Spleen (tissue), 11 donors: ENCODE results near the gene IRGQ. TPM values are rescaled to one million over a fixed set of nuclear protein-coding genes. Genes with fewer than 3 reads are reported as not detected.

Experiments
- DNase-seq: peaks from one replicate; pipeline ENCODE4 v3.0.0-alpha.2; 2020
- H3K27ac ChIP-seq, 8 donors: fragments of 200-600 bp; sonication (generic) in 7 of 8; 1 replicate in 4 of 8; 2 replicates in 4 of 8; pipeline versions ENCODE4 v1.5.0 to v1.8.0; 2016 to 2021; ENCODE audit warnings: inconsistent platforms in 4 of 8, mild to moderate bottlenecking in 4 of 8, moderate library complexity in 1 of 8
- H3K27me3 ChIP-seq, 7 donors: fragments of 200-600 bp; sonication (generic) in 6 of 7; replicated peaks in 1 of 7; 1 replicate in 4 of 7; 2 replicates in 3 of 7; pipeline versions ENCODE4 v1.5.0 to v1.8.0; 2016 to 2021; ENCODE audit warnings: inconsistent platforms in 3 of 7, mild to moderate bottlenecking in 1 of 7
- H3K36me3 ChIP-seq, 6 donors: fragments of 200-600 bp; sonication (generic) in 5 of 6; 1 replicate in 4 of 6; 2 replicates in 2 of 6; pipeline versions ENCODE4 v1.5.0 to v1.8.0; 2016 to 2021; ENCODE audit warnings: inconsistent platforms in 2 of 6
- H3K4me1 ChIP-seq, 6 donors: fragments of 200-600 bp; sonication (generic) in 5 of 6; 1 replicate in 3 of 6; 2 replicates in 3 of 6; pipeline versions ENCODE4 v1.5.0 to v1.8.0; 2016 to 2021; ENCODE audit warnings: inconsistent platforms in 3 of 6
- H3K4me3 ChIP-seq, 8 donors: fragments of 200-600 bp; sonication (generic) in 7 of 8; 1 replicate in 4 of 8; 2 replicates in 4 of 8; pipeline versions ENCODE4 v1.5.0 to v1.8.0; 2016 to 2021; ENCODE audit warnings: inconsistent platforms in 4 of 8, mild to moderate bottlenecking in 4 of 8, moderate library complexity in 2 of 8
- H3K9me3 ChIP-seq, 8 donors: fragments of 200-600 bp; sonication (generic) in 7 of 8; 1 replicate in 4 of 8; 2 replicates in 4 of 8; pipeline versions ENCODE4 v1.5.0 to v1.8.0; 2016 to 2021; ENCODE audit warnings: inconsistent platforms in 4 of 8
- CTCF ChIP-seq, 11 experiments: fragments of 200-600 bp in 7 of 11; fragments of 450-650 bp in 4 of 11; sonication (generic) in 4 of 11; IDR thresholded peaks in 8 of 11; conservative IDR thresholded peaks in 3 of 11; 1 replicate in 7 of 11; 2 replicates in 4 of 11; pipeline versions ENCODE4 v1.4.0 to v1.8.0; 2016 to 2021; ENCODE audit warnings: antibody characterized with exemption in 11 of 11, inconsistent platforms in 4 of 11, mild to moderate bottlenecking in 1 of 11
- POLR2A ChIP-seq, 3 donors: fragments of 450-650 bp; IDR thresholded peaks; one replicate each; pipeline ENCODE4 v1.5.1; 2017; ENCODE audit warnings: antibody characterized with exemption in 3 of 3, mild to moderate bottlenecking in 1 of 3
- POLR2AphosphoS5 ChIP-seq, 3 donors: sonication (generic); formaldehyde crosslinking; IDR thresholded peaks; one replicate each; pipeline ENCODE4 v1.5.1; 2017; ENCODE audit warnings: antibody characterized with exemption in 3 of 3
- WGBS, 5 donors: extraction: QIAGEN DNeasy Blood & Tissue Kit in 3 of 5; methylation state at CpG; one replicate each; pipeline versions ENCODE4 v1.1.5 to v1.1.7; 2013 to 2018; 5-methylcytosine and 5-hydroxymethylcytosine counted together
- intact Hi-C: fragments of 100-400 bp; cut with DNase I; formaldehyde crosslinking; loops from one replicate; pipeline ENCODE4 v1.15.0; 2023; ENCODE audit warnings: low total_unique reads
- polyA plus RNA-seq, 3 donors: library from polyadenylated mRNA; stranded (reverse); fragments of 200-250 nt; gene quantifications; one replicate each; pipeline ENCODE4 v1.2.1, GENCODE V29; 2013
- total RNA-seq, 7 donors: library from RNA; depleted of rRNA in 3 of 7; stranded (reverse); fragments of >200 nt in 3 of 7; fragmentation: NEBNext Ultra II Directional in 4 of 7; extraction: Animal tissue kit (Norgen Biotek cat#: 25700) in 4 of 7; gene quantifications; one replicate each; pipeline versions ENCODE4 v1.1.0 to v1.2.1, GENCODE V29; 2016 to 2021
- donor health status: healthy with polysubstance abuse.
- donor health status: DM: no; HTN: no; CAD: no; lungs with moderate emphysema.
- donor health status: DM: no; HTN: no; CAD: no.
- donor health status: Bipolar disorder and iron deficiency.
- donor health status: healthy.
- donor health status: DM: no; HTN: no; CAD: no.
- donor health status: DM: yes; HTN: yes; CAD: no.

Gene IRGQ
- total and polyA plus RNA-seq, 10 donors = 3.1 to 25.9 (median 17.6) TPM

GRCh38 chr19:43631491-43631890 is 35.6 kb upstream of the IRGQ start:
- Histone ChIP-seq H3K4me3 (no peak overlapping the region), H3K27me3 (peaks cover 0 to 35% (median 7%) of the 10 kb centered on the region in 7 donors), H3K36me3 (no peaks in the 10 kb centered on the region), H3K4me1 (peaks cover 0 to 10% (median 0%) of the 10 kb centered on the region in 6 donors), H3K9me3 (no peaks in the 10 kb centered on the region), H3K27ac (no peak overlapping the region)
- no peak for TF ChIP-seq POLR2A (IDR thresholded peaks at IDR 0.05)
- TF ChIP-seq POLR2AphosphoS5 (IDR thresholded peaks at IDR 0.05) = no peak
- no peak for TF ChIP-seq CTCF (IDR thresholded peaks at IDR 0.05 in 8 of 11, conservative IDR thresholded peaks at IDR 0.05 in 3 of 11)
- no peak for DNase-seq
- intact Hi-C loops = no loop called here
- 77 to 93% (median 85%) methylated on average over 5 of the region's 5 CpGs for WGBS, 5 donors

DNA sequence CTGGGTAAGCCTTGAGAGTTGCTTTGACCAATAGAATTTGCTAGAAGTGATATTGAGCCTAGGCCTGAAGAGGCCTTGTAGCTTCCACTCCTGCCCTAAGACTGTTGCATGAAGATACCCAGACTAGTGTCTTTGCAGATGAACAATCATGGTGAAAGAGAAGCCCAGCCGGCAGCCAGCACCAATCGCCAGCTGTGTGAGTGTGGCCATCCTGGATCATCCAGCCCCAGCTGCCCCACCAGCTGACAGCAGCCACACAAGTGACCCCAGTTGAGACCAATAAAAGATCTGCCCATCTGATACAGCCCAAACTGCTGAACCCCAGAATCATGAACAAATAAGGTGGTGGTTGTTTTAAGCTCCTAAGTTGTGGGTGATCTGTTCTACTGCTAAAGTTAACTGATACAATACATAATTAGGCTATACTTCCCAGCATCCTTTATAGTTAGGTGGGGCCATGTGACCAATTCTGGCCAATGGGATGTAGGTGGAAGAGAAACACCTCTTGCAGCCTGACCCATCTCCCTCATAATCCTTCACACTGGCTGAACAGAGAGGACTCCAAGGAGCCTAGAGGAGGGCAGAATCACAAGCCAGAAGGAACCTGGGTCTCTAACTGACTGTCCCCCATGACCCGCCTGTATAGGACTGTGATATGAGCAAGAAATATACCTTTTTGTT is 32.9 kb upstream of the IRGQ start:
- Histone ChIP-seq H3K4me1 (peaks cover 0 to 12% (median 7%) of the 10 kb centered on the region in 6 donors), H3K27ac (no peak overlapping the region), H3K27me3 (peaks cover 0 to 21% (median 0%) of the 10 kb centered on the region in 7 donors), H3K4me3 (no peak overlapping the region), H3K36me3 (no peaks in the 10 kb centered on the region), H3K9me3 (no peaks in the 10 kb centered on the region)
- DNase-seq = no peak
- intact Hi-C loops = no loop called here
- TF ChIP-seq CTCF (IDR thresholded peaks at IDR 0.05 in 8 of 11, conservative IDR thresholded peaks at IDR 0.05 in 3 of 11) = no peak
- no peak for TF ChIP-seq POLR2AphosphoS5 (IDR thresholded peaks at IDR 0.05)
- TF ChIP-seq POLR2A (IDR thresholded peaks at IDR 0.05) = no peak
- 86 to 97% (median 93%) methylated on average over 3 of the region's 3 CpGs for whole genome bisulfite sequencing, 5 donors

DNA sequence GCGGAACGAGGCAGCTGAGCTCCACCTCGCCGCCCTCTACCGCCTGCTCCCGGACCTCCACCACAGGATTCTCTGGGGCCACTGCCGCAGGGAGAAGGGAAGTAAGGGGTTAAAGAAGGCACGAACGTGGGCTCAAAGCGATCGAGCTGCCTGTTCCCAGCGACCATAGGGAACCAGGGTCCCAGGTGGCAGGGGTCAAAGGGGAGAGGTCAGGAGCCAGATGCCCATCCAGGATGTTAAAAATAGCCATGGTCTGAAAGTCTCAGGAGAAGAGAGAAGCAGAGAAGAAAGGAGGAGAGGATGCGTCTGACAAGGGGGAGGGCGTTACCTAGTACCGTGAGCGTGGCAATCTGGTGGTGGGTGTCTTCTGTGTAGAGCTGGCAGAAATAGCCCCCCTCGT is 30.9 kb upstream of the IRGQ start:
- no peak for DNase-seq
- Histone ChIP-seq H3K27ac (no peak overlapping the region), H3K36me3 (no peaks in the 10 kb centered on the region), H3K9me3 (no peaks in the 10 kb centered on the region), H3K27me3 (peaks cover 0 to 21% (median 0%) of the 10 kb centered on the region in 7 donors), H3K4me1 (peaks cover 0 to 12% (median 7%) of the 10 kb centered on the region in 6 donors), H3K4me3 (no peak overlapping the region)
- WGBS, 5 donors = 45 to 57% (median 56%) methylated on average over 17 of the region's 17 CpGs
- intact Hi-C loops = no loop called here
- TF ChIP-seq CTCF (IDR thresholded peaks at IDR 0.05 in 8 of 11, conservative IDR thresholded peaks at IDR 0.05 in 3 of 11) (no peak), POLR2A (IDR thresholded peaks at IDR 0.05) (no peak), POLR2AphosphoS5 (IDR thresholded peaks at IDR 0.05) (no peak)

DNA sequence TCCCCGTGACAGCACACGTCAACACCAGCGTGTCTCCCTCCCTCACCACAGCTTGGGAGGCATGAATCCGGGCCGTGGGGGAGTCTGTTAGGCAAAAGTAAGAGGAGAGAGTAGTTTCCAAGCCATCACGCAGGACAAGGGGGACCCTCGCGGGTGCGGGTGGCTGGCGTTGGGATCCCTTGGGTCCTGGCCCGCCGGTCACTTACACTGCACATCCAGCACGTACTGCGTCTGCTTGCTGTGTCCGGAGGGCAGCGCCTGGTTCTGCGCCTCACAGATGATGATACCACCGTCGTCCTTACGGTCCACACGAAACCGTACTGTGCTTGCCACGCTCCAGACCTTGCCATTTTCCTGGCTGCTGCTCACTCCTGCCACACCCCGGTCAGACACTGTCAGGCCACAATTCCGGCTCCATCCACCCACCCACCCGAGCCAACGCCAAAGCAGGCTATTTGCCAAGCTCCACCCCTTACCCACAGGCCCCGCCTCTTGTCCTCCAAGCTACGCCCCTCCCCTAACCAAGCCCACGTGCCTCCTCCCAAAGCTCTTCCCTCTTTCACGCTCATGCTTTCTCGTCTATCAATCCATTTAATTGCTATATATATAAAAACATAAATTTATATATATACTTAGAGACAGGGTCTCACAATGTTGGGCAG is 30.1 kb upstream of the IRGQ start:
- no peak for TF ChIP-seq POLR2A (IDR thresholded peaks at IDR 0.05)
- no peak for TF ChIP-seq CTCF (IDR thresholded peaks at IDR 0.05 in 8 of 11, conservative IDR thresholded peaks at IDR 0.05 in 3 of 11)
- TF ChIP-seq POLR2AphosphoS5 (IDR thresholded peaks at IDR 0.05) = no peak
- no peaks in the 10 kb centered on the region for H3K36me3 ChIP-seq
- no peak overlapping the region for H3K4me3 ChIP-seq
- H3K27ac ChIP-seq = no peak overlapping the region
- no peak for DNase-seq
- H3K9me3 ChIP-seq = no peaks in the 10 kb centered on the region
- WGBS, 5 donors = 68 to 81% (median 76%) methylated on average over 29 to 32 of the region's 32 CpGs
- peaks cover 0 to 14% (median 7%) of the 10 kb centered on the region in 6 donors for H3K4me1 ChIP-seq
- peaks cover 0 to 21% (median 0%) of the 10 kb centered on the region in 7 donors for H3K27me3 ChIP-seq
- intact Hi-C loops = no loop called here
